HG03521 (cell line): ENCODE data around the gene FAM170B.

Source experiments
- ATAC-seq: cut with Tn5 transposase; IDR thresholded peaks from one replicate; pipeline ENCODE4 v1.9.1; 2021; ENCODE audit warnings: mild to moderate bottlenecking, moderate library complexity; ENCODE audit not compliant: unreplicated experiment

FAM170B gene

DNA sequence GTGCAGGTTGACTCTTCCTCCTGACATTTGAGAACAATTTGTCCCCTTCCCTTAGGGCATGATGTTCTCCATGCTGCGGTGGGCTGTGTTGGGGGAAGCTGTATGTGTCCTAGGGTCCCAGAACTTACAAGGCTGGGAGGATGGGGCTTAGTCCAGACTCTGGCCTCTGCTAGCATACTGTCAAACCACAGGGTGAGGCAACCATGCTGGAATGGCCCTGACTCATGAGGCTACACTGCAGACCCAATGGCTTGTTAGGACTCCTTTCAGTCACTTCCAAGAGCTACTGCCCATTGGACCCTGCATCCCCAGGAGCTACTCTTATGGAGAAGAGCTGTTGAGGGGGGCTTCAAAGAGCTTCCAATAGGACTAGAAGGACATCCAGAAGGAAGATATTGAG lies 20.1 kb upstream of the FAM170B start:
- ATAC-seq = no peak

- ATAC-seq = no peak
Measured at GRCh38 chr10:49153115-49153514, 19.3 kb upstream of the FAM170B start.

- no peak for ATAC-seq
Measured at GRCh38 chr10:49152663-49153062, 18.8 kb upstream of the FAM170B start.

DNA sequence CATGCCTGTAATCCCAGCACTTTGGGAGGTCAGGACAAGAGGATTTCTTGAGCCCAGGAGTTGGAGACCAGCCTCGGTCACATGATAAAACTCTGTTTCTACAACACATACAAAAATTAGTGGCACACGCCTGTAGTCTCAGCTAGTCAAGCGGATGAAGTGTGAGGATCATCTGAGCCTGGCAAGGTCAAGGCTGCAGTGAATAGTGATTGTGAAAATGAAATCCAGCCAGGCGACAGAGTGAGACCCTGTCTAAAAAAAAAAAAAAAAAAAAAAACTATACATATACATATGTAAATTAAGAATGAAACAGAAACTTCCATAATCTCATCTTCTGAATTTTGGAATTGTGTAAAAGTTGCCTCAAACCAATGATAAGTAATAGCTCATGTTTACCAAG lies 18.2 kb upstream of the FAM170B start:
- no peak for ATAC-seq

DNA sequence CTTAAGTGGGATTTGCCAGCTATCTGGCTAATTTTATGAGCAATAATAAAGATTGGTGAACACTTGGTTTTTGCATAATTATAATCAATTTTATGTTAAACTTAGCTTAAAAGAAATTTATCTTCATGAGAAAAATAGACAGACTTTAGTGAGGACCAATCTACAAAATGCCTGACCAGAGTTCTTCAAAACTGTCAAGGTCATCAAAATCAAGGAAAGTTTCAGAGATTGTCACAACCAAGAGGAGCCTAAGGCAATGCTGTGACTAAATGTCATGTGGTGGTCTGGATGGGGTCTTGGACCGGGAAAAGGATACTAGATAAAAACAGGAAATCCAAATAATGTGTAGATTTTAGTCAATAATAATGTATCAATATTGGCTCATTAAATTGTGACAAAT lies 17.7 kb upstream of the FAM170B start:
- ATAC-seq = no peak

DNA sequence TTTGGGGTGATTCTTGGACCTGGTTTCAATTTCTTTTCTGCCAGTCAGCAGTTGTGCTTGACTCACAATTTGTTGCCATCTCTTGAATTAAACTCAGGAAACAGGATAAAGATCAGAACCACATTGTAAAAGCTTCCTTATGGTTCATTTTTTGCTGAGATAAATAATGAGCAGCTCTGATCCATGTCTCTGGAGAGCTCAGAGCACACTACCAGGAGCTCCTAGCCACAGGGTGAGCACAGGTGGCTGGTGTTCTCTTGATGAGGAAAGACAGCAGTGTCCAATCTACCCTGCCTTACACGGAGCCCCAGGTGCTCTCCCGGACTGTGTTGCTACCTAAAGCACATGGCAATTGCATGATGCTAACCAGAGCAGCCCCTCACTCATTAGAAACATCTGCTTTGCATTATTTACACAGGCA lies 17.2 kb upstream of the FAM170B start:
- ATAC-seq = no peak

DNA sequence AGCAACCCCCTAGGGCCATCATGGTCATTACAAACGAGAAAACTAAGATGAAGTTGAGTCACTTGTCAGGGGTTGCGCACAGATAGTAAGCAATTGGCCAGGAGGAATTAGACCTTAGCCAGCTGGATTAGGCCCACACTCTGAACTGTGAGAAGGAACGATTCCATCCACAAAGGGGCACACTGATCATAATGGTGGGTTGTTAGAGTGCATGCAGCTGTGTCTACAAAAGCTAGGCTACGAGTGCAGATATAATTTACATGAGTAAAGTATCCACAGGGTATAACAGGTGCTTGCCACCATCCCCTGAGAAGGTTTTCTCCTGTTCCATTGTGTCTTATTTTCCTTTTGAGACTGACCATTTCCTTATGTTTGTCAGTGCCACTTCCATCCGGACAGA lies 16.6 kb upstream of the FAM170B start:
- ATAC-seq = no peak

GRCh38 chr10:49149881-49150280 lies 16.1 kb upstream of the FAM170B start:
- ATAC-seq = no peak

GRCh38 chr10:49144058-49144720 lies 10.4 kb upstream of the FAM170B start:
- no peak for ATAC-seq

GRCh38 chr10:49143249-49143648 lies 9.4 kb upstream of the FAM170B start:
- no peak for ATAC-seq

DNA sequence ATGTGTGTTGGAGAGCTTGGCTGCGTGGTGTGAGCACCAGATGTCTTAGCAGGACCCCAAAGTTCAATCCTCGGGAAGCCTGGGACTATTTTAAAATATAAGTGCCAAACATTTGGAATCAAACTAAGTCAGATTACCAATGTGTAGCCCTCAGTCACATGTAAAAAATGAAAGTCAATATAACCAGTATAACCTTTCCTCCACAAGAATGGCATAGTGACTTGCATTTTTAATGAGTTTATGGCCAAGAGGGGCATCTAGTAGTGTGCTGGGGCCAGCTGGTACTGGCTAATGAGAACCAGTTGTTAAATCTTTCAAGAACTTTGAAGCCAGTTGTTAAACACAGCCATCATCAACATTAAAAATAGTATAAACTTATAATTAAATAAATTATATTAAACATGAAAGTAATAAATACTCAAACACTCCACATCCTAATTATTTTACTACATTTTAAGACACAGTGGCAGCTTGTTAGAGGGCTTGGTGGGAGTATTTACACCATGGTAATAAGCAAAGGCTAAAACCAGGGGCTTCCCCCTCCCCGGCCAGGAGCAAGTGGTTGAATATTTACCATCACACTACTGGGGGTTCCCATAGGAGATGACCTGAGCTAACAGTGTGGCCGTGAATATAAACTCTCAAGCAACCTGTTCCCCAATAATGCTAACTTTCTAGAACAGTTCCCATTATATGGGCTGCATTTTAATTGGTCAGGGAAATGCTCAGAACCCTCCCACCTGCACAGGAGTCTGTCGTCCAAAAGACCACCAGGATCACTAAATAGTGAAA lies 7.9 kb upstream of the FAM170B start:
- ATAC-seq = no peak

DNA sequence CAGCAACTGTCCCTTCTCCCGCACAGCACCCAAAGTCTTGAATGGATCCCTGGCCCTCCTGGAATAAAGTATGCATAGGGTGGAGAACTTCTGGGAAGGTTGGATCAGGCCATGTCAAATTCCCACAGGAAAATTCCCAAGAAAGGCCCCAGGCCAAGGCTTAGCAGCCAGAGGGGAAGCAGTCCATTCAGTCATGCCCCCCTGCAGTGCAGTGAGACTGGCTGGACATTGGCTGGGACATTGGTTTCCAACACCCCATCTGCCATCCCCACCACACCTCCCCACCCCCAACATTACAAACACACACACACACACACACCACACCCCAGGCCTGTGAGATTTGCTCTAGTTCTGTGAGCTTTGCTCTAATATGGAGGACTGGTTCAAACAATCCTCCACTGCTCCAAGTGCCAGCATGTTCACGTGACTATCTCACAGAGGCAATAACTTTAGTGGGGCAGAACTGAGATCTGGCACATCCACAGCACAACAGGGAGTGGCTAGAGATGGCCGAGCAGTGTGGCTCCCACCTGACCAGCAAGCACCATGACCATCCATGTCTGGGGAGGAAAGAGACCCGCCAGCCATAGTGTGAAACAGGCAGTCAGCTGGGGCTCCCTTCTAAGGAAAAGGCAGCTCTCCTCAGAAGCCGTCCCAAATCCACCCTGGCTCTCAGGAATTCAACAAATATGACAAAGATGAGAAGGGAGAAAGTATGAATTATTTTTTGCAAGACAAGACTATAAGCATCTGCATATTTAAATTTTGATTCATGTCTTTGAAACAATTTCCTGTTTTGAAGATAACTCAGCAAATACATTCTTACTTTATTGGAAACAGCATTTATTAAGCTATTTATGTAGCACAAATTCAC lies 6.7 kb upstream of the FAM170B start:
- ATAC-seq = no peak

GRCh38 chr10:49139846-49140195 lies 6.0 kb upstream of the FAM170B start:
- no peak for ATAC-seq

GRCh38 chr10:49139028-49139845 lies 5.4 kb upstream of the FAM170B start:
- no peak for ATAC-seq

- no peak for ATAC-seq
Measured at GRCh38 chr10:49138361-49138891, 4.6 kb upstream of the FAM170B start.

- no peak for ATAC-seq
Measured at GRCh38 chr10:49136525-49136924, 2.7 kb upstream of the FAM170B start.

DNA sequence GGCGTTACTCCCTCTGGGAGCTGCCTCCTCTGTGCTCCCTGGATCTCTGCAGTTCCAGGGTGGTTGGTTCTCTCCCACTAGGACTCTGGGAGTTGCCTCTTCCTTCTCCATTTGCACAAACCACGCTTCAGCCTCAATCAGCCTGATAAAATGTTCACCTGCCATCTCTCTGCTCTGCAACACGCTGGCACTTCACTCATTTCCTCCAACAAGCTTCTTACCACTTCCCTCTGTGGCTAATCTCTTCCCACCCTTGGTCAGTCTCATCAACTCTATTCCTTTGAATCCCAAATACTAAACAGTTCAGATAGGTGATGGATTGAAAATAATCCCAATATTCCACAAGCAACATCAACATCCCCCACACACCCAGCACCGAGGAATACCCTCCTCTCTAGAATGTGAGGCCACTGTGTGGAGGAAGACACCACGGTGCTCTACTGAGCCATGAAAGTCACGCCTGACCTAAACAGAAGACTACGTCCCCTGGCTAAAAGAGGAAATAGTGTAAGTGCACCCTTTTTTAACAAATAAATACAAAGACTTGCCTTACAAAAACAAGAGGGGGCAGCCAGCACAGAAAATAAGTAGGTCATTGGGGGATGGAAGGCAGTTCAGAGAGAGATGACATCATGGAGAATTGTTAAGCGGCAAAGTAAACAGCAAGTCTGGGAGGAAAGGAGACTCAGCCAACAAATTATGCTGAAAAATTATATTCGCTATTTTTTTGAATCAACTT lies 1.9 kb upstream of the FAM170B start:
- ATAC-seq = no peak

- no peak for ATAC-seq
Measured at GRCh38 chr10:49134327-49134726, 506 bp upstream of the FAM170B start.

DNA sequence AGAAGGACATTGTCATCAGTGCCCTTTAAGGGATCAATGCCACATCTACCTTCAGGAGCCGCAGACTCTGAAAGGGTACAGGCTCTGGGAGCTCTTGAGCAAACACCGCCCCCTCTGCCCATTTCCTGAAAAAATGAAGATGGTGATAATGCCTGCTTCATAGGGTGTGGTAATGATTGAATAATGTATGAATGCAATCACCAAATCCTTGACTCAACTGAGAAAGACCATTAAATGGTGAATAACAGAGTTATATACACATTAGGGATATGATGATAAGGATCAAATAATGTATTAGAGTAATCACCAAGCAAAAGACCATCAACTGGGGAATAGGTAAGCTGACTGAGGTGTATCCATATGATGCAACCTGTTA lies 1.5 kb downstream of the FAM170B start:
- ATAC-seq = no peak
